Mononuclear cell (primary cell): ENCODE data around the gene TNS1. TPM values are rescaled to one million over a fixed set of nuclear protein-coding genes. Genes with fewer than 3 reads are reported as not detected.

Source experiments
- H3K27me3 ChIP-seq: 2 replicates; pipeline ENCODE4 v1.6.0; 2011; ENCODE audit warnings: low read length, control low read depth; ENCODE audit not compliant: insufficient read depth
- H3K4me1 ChIP-seq: 2 replicates; pipeline ENCODE4 v1.5.1; 2011; ENCODE audit warnings: mild to moderate bottlenecking, low read length, control low read depth; ENCODE audit not compliant: insufficient read depth
- H3K4me3 ChIP-seq: 2 replicates; pipeline ENCODE4 v1.5.1; 2011; ENCODE audit warnings: mild to moderate bottlenecking, low read length, moderate library complexity
- H3K9me3 ChIP-seq: 2 replicates; pipeline ENCODE4 v1.5.1; 2011; ENCODE audit warnings: low read depth, mild to moderate bottlenecking, control low read depth, low read length
- total RNA-seq: library from RNA; depleted of rRNA; stranded (reverse); fragments of >200 nt; gene quantifications from one replicate; pipeline ENCODE4 v1.2.3, GENCODE V29; 2012

The TNS1 gene
- total RNA-seq, 1 donor, result 3.5 TPM

GRCh38 chr2:217801711-217802110, 201.1 kb downstream of the TNS1 start:
- Histone ChIP-seq H3K9me3 (no peaks in the 10 kb centered on the region), H3K4me3 (no peak overlapping the region), H3K4me1 (peaks cover 10% of the 10 kb centered on the region), H3K27me3 (no peaks in the 10 kb centered on the region)

GRCh38 chr2:217801115-217801531, 201.7 kb downstream of the TNS1 start:
- Histone ChIP-seq H3K4me3 (no peak overlapping the region), H3K27me3 (no peaks in the 10 kb centered on the region), H3K9me3 (no peaks in the 10 kb centered on the region)

GRCh38 chr2:217800433-217801114, 202.2 kb downstream of the TNS1 start:
- Histone ChIP-seq H3K4me3 (no peak overlapping the region), H3K4me1 (peaks cover 10% of the 10 kb centered on the region), H3K9me3 (no peaks in the 10 kb centered on the region), H3K27me3 (no peaks in the 10 kb centered on the region)

More at GRCh38 chr2:217801115-217801531, 201.7 kb downstream of the TNS1 start:
- H3K4me1 ChIP-seq, result peaks cover 10% of the 10 kb centered on the region

GRCh38 chr2:217799563-217800432, 203.0 kb downstream of the TNS1 start:
- Histone ChIP-seq H3K9me3 (no peaks in the 10 kb centered on the region), H3K4me3 (no peak overlapping the region), H3K4me1 (peaks cover 10% of the 10 kb centered on the region), H3K27me3 (no peaks in the 10 kb centered on the region)

GRCh38 chr2:217798743-217799562, 203.8 kb downstream of the TNS1 start:
- Histone ChIP-seq H3K4me3 (no peak overlapping the region), H3K9me3 (no peaks in the 10 kb centered on the region), H3K4me1 (peaks cover 10% of the 10 kb centered on the region), H3K27me3 (no peaks in the 10 kb centered on the region)

- no peaks in the 10 kb centered on the region for H3K9me3 ChIP-seq
- H3K4me1 ChIP-seq, result peaks cover 10% of the 10 kb centered on the region
- no peaks in the 10 kb centered on the region for H3K27me3 ChIP-seq
- H3K4me3 ChIP-seq, result no peak overlapping the region
These were observed 204.6 kb downstream of the TNS1 start for GRCh38 chr2:217798191-217798590.

- H3K27me3 ChIP-seq, result no peaks in the 10 kb centered on the region
- H3K9me3 ChIP-seq, result no peaks in the 10 kb centered on the region
- H3K4me3 ChIP-seq, result no peak overlapping the region
- peaks cover 10% of the 10 kb centered on the region for H3K4me1 ChIP-seq
These were observed 205.1 kb downstream of the TNS1 start for GRCh38 chr2:217797661-217798069.

GRCh38 chr2:217797165-217797564, 205.6 kb downstream of the TNS1 start:
- Histone ChIP-seq H3K4me3 (no peak overlapping the region), H3K27me3 (no peaks in the 10 kb centered on the region), H3K9me3 (no peaks in the 10 kb centered on the region), H3K4me1 (peaks cover 10% of the 10 kb centered on the region)

- peaks cover 11% of the 10 kb centered on the region for H3K4me1 ChIP-seq
- no peaks in the 10 kb centered on the region for H3K9me3 ChIP-seq
- no peaks in the 10 kb centered on the region for H3K27me3 ChIP-seq
- H3K4me3 ChIP-seq, result no peak overlapping the region
These were observed 206.9 kb downstream of the TNS1 start for GRCh38 chr2:217795706-217796465.

- Histone ChIP-seq H3K4me1 (peaks cover 19% of the 10 kb centered on the region), H3K9me3 (no peaks in the 10 kb centered on the region), H3K27me3 (no peaks in the 10 kb centered on the region), H3K4me3 (no peak overlapping the region)
These were observed 207.7 kb downstream of the TNS1 start for GRCh38 chr2:217795067-217795466.

- Histone ChIP-seq H3K4me3 (no peak overlapping the region), H3K27me3 (no peaks in the 10 kb centered on the region), H3K4me1 (peaks cover 25% of the 10 kb centered on the region), H3K9me3 (no peaks in the 10 kb centered on the region)
These were observed 208.4 kb downstream of the TNS1 start for GRCh38 chr2:217794133-217794986.

GRCh38 chr2:217793566-217794132, 209.1 kb downstream of the TNS1 start:
- H3K9me3 ChIP-seq, result no peaks in the 10 kb centered on the region
- no peaks in the 10 kb centered on the region for H3K27me3 ChIP-seq
- peaks cover 23% of the 10 kb centered on the region for H3K4me1 ChIP-seq
- no peak overlapping the region for H3K4me3 ChIP-seq
